Psoas muscle (tissue), 8 donors: ENCODE results near the gene GLB1L3. TPM values are rescaled to one million over a fixed set of nuclear protein-coding genes. Genes with fewer than 3 reads are reported as not detected.

Experiments used
- ATAC-seq, 4 donors: fragments of 200-7000 bp; cut with Tn5 transposase; one replicate each; pipeline ENCODE4 v1.9.1; 2020; ENCODE audit warnings: moderate library complexity in 3 of 4, mild to moderate bottlenecking in 2 of 4
- DNase-seq, 2 donors: peaks; one replicate each; pipeline ENCODE4 v3.0.0-alpha.2; 2020
- H3K27ac ChIP-seq: fragments of 200-600 bp; one replicate; pipeline ENCODE4 v1.8.0; 2022
- H3K27me3 ChIP-seq, 3 donors: fragments of 200-600 bp in 1 of 3; one replicate each; pipeline versions ENCODE4 v1.6.1 to v1.8.0; 2013 to 2022; ENCODE audit warnings: low read length in 2 of 3, mild to moderate bottlenecking in 2 of 3, moderate library complexity in 1 of 3; ENCODE audit not compliant: insufficient read depth in 3 of 3
- H3K36me3 ChIP-seq, 2 donors: fragments of 200-600 bp in 1 of 2; one replicate each; pipeline versions ENCODE4 v1.6.1 to v1.8.0; 2013 to 2022; ENCODE audit warnings: low read depth in 1 of 2, mild to moderate bottlenecking in 1 of 2, moderate library complexity in 1 of 2; ENCODE audit not compliant: insufficient read depth in 1 of 2
- H3K4me1 ChIP-seq: fragments of 200-600 bp; one replicate; pipeline ENCODE4 v1.8.0; 2022
- H3K4me3 ChIP-seq: fragments of 200-600 bp; one replicate; pipeline ENCODE4 v1.8.0; 2022; ENCODE audit warnings: mild to moderate bottlenecking
- H3K9me3 ChIP-seq: fragments of 200-600 bp; one replicate; pipeline ENCODE4 v1.8.0; 2022
- CTCF ChIP-seq: fragments of 200-600 bp; IDR thresholded peaks from one replicate; pipeline ENCODE4 v1.8.0; 2022; ENCODE audit warnings: antibody characterized with exemption
- WGBS, 3 donors: extraction: QIAGEN DNeasy Blood & Tissue Kit; methylation state at CpG; one replicate each; pipeline versions ENCODE4 v1.1.6 to v1.1.7; 2013; 5-methylcytosine and 5-hydroxymethylcytosine counted together
- intact Hi-C, 2 donors: fragments of 100-400 bp; cut with DNase I; formaldehyde crosslinking; loops; one replicate each; pipeline versions ENCODE4 v1.11.0 to v1.14.2; 2022
- polyA plus RNA-seq, 3 donors: library from polyadenylated mRNA; stranded (reverse); fragments of 200-250 nt; gene quantifications; one replicate each; pipeline ENCODE4 v1.2.3, GENCODE V29; 2013
- total RNA-seq, 4 donors: library from RNA; stranded (reverse); fragmentation: NEBNext Ultra II Directional in 2 of 4; extraction: Animal tissue kit (Norgen Biotek cat#: 25700) in 2 of 4; gene quantifications; one replicate each; pipeline versions ENCODE4 v1.2.1 to v1.2.4, GENCODE V29; 2021 to 2023
- donor health status: healthy with polysubstance abuse.
- donor health status: DM: no; HTN: no; CAD: no; lungs with moderate emphysema.
- donor health status: Bipolar disorder and iron deficiency.
- donor health status: healthy.
- donor health status: DM: yes; HTN: yes; CAD: no.
- donor health status: DM: no; HTN: no; CAD: no.
- donor health status: DM: no; HTN: no; CAD: no.
- donor health status: DM: yes; HTN: yes; CAD: no.

GLB1L3 gene
- total and polyA plus RNA-seq, 7 donors, result not detected

GRCh38 chr11:134332782-134333181 lies 56.6 kb downstream of the GLB1L3 start:
- no peak for TF ChIP-seq CTCF
- 48 to 59% (median 55%) methylated on average over 7 of the region's 7 CpGs for WGBS, 3 donors
- peak overlapping the region; percentile 78 for H3K4me3 ChIP-seq
- no peaks in the 10 kb centered on the region for H3K36me3 ChIP-seq
- peaks cover 0 to 8% (median 0%) of the 10 kb centered on the region in 3 donors for H3K27me3 ChIP-seq
- ATAC-seq (no peak), DNase-seq (no peak)
- H3K9me3 ChIP-seq, result no peaks in the 10 kb centered on the region
- peaks cover 9% of the 10 kb centered on the region for H3K4me1 ChIP-seq
- intact Hi-C loops, result no loop called here
- H3K27ac ChIP-seq, result no peak overlapping the region

- Histone ChIP-seq H3K4me3 (no peak overlapping the region), H3K4me1 (peaks cover 9% of the 10 kb centered on the region), H3K36me3 (no peaks in the 10 kb centered on the region), H3K27me3 (peaks cover 0 to 8% (median 0%) of the 10 kb centered on the region in 3 donors), H3K27ac (no peak overlapping the region), H3K9me3 (no peaks in the 10 kb centered on the region)
- WGBS, 3 donors, result 72 to 77% (median 77%) methylated on average over 7 of the region's 7 CpGs
- ATAC-seq, result no peak
- no peak for DNase-seq
- TF ChIP-seq CTCF, result no peak
- intact Hi-C loops, result no loop called here
Measured at GRCh38 chr11:134333312-134333711, 57.1 kb downstream of the GLB1L3 start.

- H3K4me1 ChIP-seq, result peaks cover 9% of the 10 kb centered on the region
- no peak overlapping the region for H3K4me3 ChIP-seq
- no peak for DNase-seq
- intact Hi-C loops, result no loop called here
- H3K36me3 ChIP-seq, result no peaks in the 10 kb centered on the region
- H3K9me3 ChIP-seq, result no peaks in the 10 kb centered on the region
- H3K27ac ChIP-seq, result no peak overlapping the region
- 44 to 55% (median 48%) methylated on average over 3 of the region's 3 CpGs for WGBS, 3 donors
- peaks cover 0 to 8% (median 0%) of the 10 kb centered on the region in 3 donors for H3K27me3 ChIP-seq
- TF ChIP-seq CTCF, result no peak
- ATAC-seq, result no peak
Measured at GRCh38 chr11:134333946-134334345, 57.8 kb downstream of the GLB1L3 start.

GRCh38 chr11:134334796-134335571 lies 58.8 kb downstream of the GLB1L3 start:
- no peak for ATAC-seq
- intact Hi-C loops, result no loop called here
- H3K27ac ChIP-seq, result no peak overlapping the region
- no peaks in the 10 kb centered on the region for H3K36me3 ChIP-seq
- peaks cover 0 to 8% (median 0%) of the 10 kb centered on the region in 3 donors for H3K27me3 ChIP-seq
- H3K9me3 ChIP-seq, result no peaks in the 10 kb centered on the region
- no peak for DNase-seq
- H3K4me1 ChIP-seq, result peaks cover 9% of the 10 kb centered on the region
- H3K4me3 ChIP-seq, result no peak overlapping the region
- 84 to 88% (median 86%) methylated on average over 10 of the region's 10 CpGs for WGBS, 3 donors
- no peak for TF ChIP-seq CTCF
